Transverse colon (tissue), 4 donors: ENCODE measurements around the gene ATL2. TPM values are rescaled to one million over a fixed set of nuclear protein-coding genes. Genes with fewer than 3 reads are reported as not detected.

Source experiments
- DNase-seq: peaks from one replicate; pipeline ENCODE4 v3.0.0-alpha.2; 2019
- H3K27ac ChIP-seq, 4 donors: fragments of 200-600 bp; sonication (generic); 2 replicates each; pipeline ENCODE4 v1.5.1; 2016 to 2018; ENCODE audit warnings: inconsistent platforms in 4 of 4
- H3K27me3 ChIP-seq: fragments of 200-600 bp; sonication (generic); 2 replicates; pipeline ENCODE4 v1.5.1; 2017; ENCODE audit warnings: inconsistent platforms
- H3K36me3 ChIP-seq, 4 donors: fragments of 200-600 bp; sonication (generic); 2 replicates each; pipeline ENCODE4 v1.5.1; 2017 to 2019; ENCODE audit warnings: inconsistent platforms in 4 of 4
- H3K4me1 ChIP-seq, 4 donors: fragments of 200-600 bp; sonication (generic); 2 replicates each; pipeline ENCODE4 v1.5.1; 2017 to 2020; ENCODE audit warnings: inconsistent platforms in 4 of 4
- H3K4me3 ChIP-seq, 4 donors: fragments of 200-600 bp; sonication (generic); 1 replicate in 1 of 4; 2 replicates in 3 of 4; pipeline versions ENCODE4 v1.5.1 to v1.6.1; 2017 to 2019; ENCODE audit warnings: inconsistent platforms in 4 of 4
- H3K9me3 ChIP-seq, 2 donors: fragments of 200-600 bp; sonication (generic); 2 replicates each; pipeline ENCODE4 v1.5.1; 2017 to 2019; ENCODE audit warnings: inconsistent platforms in 2 of 2
- EP300 ChIP-seq: sonication (generic); formaldehyde crosslinking; IDR thresholded peaks from one replicate; pipeline ENCODE4 v1.6.1; 2017; ENCODE audit warnings: antibody characterized with exemption, low read depth
- POLR2A ChIP-seq: fragments of 450-650 bp; IDR thresholded peaks from one replicate; pipeline ENCODE4 v1.6.1; 2016; ENCODE audit warnings: antibody characterized with exemption, mild to moderate bottlenecking, moderate library complexity
- POLR2AphosphoS5 ChIP-seq, 3 donors: sonication (generic); formaldehyde crosslinking; IDR thresholded peaks; one replicate each; pipeline ENCODE4 v1.6.1; 2016; ENCODE audit warnings: antibody characterized with exemption in 3 of 3
- WGBS, 2 donors: methylation state at CpG; one replicate each; pipeline ENCODE4 v1.1.5; 2018; ENCODE audit warnings: low coverage in 1 of 2; 5-methylcytosine and 5-hydroxymethylcytosine counted together
- in situ Hi-C, 4 donors: fragments of 200-750 bp; cut with MboI; loops; one replicate each; pipeline versions ENCODE4 v1.15.0 to v1.15.1; 2017; ENCODE audit warnings: low sequenced_read_pairs in 3 of 4, low pct_ligation_motif_present in 1 of 4, low pct_unique_long_range_greater_than_20kb in 1 of 4
- intact Hi-C: fragments of 100-400 bp; cut with DNase I; formaldehyde crosslinking; loops from one replicate; pipeline ENCODE4 v1.15.1; 2023; ENCODE audit warnings: low total_unique reads
- total RNA-seq, 4 donors: library from RNA; depleted of rRNA; stranded (reverse); fragments of >200 nt; gene quantifications; one replicate each; pipeline ENCODE4 v1.1.0, GENCODE V29; 2016
- TF ChIP-seq, protein P1 (sequence below), 5 experiments: fragments of 200-600 bp in 3 of 5; fragments of 450-650 bp in 2 of 5; sonication (generic) in 3 of 5; IDR thresholded peaks; 1 replicate in 2 of 5; 2 replicates in 3 of 5; pipeline ENCODE4 v1.5.1; 2016 to 2017; ENCODE audit warnings: antibody characterized with exemption in 5 of 5, inconsistent platforms in 3 of 5, mild to moderate bottlenecking in 2 of 5, moderate library complexity in 1 of 5

Gene ATL2
- total RNA-seq, 4 donors from 2014 or later, result 17.6 to 150 (median 69.1) TPM

DNA sequence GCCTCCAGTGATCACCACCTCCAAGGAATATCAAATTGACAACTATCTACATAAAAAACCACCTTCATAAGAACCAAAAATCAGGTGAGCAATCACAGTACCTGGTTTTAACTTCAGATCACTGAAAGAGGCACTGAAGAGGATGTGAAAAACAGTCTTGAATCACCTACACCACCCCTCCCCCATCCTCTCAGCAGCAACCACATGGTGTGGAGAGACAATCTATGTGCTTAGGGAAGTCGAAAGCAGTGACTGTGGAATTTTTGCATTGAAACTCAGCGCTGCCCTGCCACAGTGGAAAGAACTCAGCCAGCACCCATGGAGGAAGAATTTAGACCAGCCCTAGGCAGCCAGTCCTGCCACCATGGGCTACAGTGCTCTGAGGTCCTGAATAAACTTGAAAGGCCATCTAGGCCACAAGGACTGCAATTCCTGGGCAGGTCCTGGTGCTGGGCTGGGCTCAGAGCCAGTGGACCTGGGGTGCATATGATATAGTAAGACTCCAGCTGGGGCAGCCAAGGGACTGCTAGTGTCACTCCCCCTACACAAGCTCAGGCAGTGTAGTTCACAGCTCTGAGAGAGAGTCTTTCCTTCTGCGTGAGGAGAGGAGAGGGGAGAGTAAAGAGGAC lies 75.6 kb downstream of the ATL2 start:
- DNase-seq, result no peak
- Histone ChIP-seq H3K9me3 (no peaks in the 10 kb centered on the region), H3K4me1 (no peaks in the 10 kb centered on the region), H3K27ac (no peak overlapping the region), H3K27me3 (no peaks in the 10 kb centered on the region), H3K4me3 (no peak overlapping the region), H3K36me3 (peaks cover 0 to 40% (median 11%) of the 10 kb centered on the region in 4 donors)
- in situ Hi-C loops, result loop anchor here in 2 of 4 donors (25.0 kb wide), 2 partner anchors 211 to 436 kb away; no protein-coding TSS in a partner anchor
- no peak for TF ChIP-seq POLR2A
- no peak for TF ChIP-seq POLR2AphosphoS5 (IDR thresholded peaks at IDR 0.05)
- TF ChIP-seq, protein P1, sequence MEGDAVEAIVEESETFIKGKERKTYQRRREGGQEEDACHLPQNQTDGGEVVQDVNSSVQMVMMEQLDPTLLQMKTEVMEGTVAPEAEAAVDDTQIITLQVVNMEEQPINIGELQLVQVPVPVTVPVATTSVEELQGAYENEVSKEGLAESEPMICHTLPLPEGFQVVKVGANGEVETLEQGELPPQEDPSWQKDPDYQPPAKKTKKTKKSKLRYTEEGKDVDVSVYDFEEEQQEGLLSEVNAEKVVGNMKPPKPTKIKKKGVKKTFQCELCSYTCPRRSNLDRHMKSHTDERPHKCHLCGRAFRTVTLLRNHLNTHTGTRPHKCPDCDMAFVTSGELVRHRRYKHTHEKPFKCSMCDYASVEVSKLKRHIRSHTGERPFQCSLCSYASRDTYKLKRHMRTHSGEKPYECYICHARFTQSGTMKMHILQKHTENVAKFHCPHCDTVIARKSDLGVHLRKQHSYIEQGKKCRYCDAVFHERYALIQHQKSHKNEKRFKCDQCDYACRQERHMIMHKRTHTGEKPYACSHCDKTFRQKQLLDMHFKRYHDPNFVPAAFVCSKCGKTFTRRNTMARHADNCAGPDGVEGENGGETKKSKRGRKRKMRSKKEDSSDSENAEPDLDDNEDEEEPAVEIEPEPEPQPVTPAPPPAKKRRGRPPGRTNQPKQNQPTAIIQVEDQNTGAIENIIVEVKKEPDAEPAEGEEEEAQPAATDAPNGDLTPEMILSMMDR (IDR thresholded peaks at IDR 0.05), result no peak
- no peak for TF ChIP-seq EP300
- WGBS, 2 donors, result 60% methylated on average over 3 of the region's 3 CpGs; no CpG with 5 or more reads in 1 of the 2 donors
- intact Hi-C loops, result no loop called here

DNA sequence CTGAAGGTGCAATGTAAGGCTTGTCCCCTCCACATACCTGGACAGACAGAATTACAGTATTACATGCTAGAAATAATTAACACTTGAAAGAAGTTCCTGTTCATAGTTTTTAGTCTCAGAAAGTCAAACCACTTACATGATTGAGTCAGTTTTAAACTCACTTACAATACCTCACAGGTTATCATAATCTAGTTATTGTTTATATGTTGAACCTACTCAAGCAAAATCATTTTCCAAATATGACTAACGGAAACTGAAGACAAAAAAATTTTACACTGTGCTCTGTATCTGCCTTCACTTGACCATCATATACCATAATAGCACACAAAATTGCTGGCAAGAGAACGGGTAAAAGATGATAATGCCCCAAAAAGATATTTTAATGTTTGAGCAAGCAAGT lies 78.5 kb downstream of the ATL2 start:
- no peaks in the 10 kb centered on the region for H3K27me3 ChIP-seq
- intact Hi-C loops (no loop called here), in situ Hi-C loops (no loop called here)
- H3K4me3 ChIP-seq, result no peak overlapping the region
- H3K27ac ChIP-seq, result no peak overlapping the region
- peaks cover 0 to 31% (median 15%) of the 10 kb centered on the region in 4 donors for H3K36me3 ChIP-seq
- DNase-seq, result no peak
- 85 to 100% methylated on average over 2 of the region's 2 CpGs for WGBS, 2 donors
- no peaks in the 10 kb centered on the region for H3K9me3 ChIP-seq
- TF ChIP-seq POLR2A (no peak), EP300 (no peak), POLR2AphosphoS5 (IDR thresholded peaks at IDR 0.05) (no peak)
- TF ChIP-seq, protein P1 (IDR thresholded peaks at IDR 0.05), result no peak
- H3K4me1 ChIP-seq, result peaks cover 0 to 12% (median 2%) of the 10 kb centered on the region in 4 donors

- 78 to 79% methylated on average over 7 of the region's 7 CpGs for WGBS, 2 donors
- Histone ChIP-seq H3K4me1 (peaks cover 0 to 12% (median 2%) of the 10 kb centered on the region in 4 donors), H3K36me3 (peaks cover 0 to 31% (median 15%) of the 10 kb centered on the region in 4 donors), H3K27ac (no peak overlapping the region), H3K4me3 (no peak overlapping the region), H3K9me3 (no peaks in the 10 kb centered on the region), H3K27me3 (no peaks in the 10 kb centered on the region)
- no peak for DNase-seq
- intact Hi-C loops (no loop called here), in situ Hi-C loops (no loop called here)
- TF ChIP-seq, protein P1 (IDR thresholded peaks at IDR 0.05), result no peak
- no peak for TF ChIP-seq POLR2A
- no peak for TF ChIP-seq POLR2AphosphoS5 (IDR thresholded peaks at IDR 0.05)
- no peak for TF ChIP-seq EP300
These were observed 80.8 kb downstream of the ATL2 start for GRCh38 chr2:38296197-38296780.

DNA sequence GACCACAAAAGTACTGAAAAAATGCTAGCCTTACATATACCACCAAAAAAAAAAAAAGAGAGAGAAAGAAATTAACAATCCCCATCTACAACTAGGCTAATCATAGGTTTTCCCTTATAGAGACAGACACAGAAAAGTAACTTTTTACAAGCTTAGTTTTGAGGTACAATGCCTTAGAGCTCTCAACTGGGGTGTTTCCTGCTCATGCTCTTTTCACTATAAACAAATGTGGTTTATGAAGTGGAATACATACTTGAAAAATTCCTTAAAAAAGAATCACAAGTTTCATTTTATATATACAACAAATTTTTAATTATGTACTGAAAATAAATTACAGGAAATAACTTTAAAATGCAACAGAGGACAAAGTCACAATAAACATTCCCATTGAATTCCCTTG lies 82.5 kb downstream of the ATL2 start:
- intact Hi-C loops, result no loop called here
- in situ Hi-C loops, result no loop called here
- peaks cover 0 to 31% (median 13%) of the 10 kb centered on the region in 4 donors for H3K36me3 ChIP-seq

More for the DNA sequence above, 82.5 kb downstream of the ATL2 start:
- Histone ChIP-seq H3K4me3 (no peak overlapping the region), H3K27ac (no peak overlapping the region), H3K4me1 (peaks cover 0 to 23% (median 12%) of the 10 kb centered on the region in 4 donors), H3K9me3 (no peaks in the 10 kb centered on the region), H3K27me3 (no peaks in the 10 kb centered on the region)
- TF ChIP-seq, protein P1 (IDR thresholded peaks at IDR 0.05), result no peak
- TF ChIP-seq POLR2A, result no peak
- TF ChIP-seq EP300, result no peak
- TF ChIP-seq POLR2AphosphoS5 (IDR thresholded peaks at IDR 0.05), result no peak
- no peak for DNase-seq
